ENCODE measurements around the gene TRIM3. TPM values are rescaled to one million over a fixed set of nuclear protein-coding genes. Genes with fewer than 3 reads are reported as not detected.

The TRIM3 gene
- total and polyA plus RNA-seq, 5 donors from 2014 or later = 0.91 to 16.4 (median 2.0) TPM

DNA sequence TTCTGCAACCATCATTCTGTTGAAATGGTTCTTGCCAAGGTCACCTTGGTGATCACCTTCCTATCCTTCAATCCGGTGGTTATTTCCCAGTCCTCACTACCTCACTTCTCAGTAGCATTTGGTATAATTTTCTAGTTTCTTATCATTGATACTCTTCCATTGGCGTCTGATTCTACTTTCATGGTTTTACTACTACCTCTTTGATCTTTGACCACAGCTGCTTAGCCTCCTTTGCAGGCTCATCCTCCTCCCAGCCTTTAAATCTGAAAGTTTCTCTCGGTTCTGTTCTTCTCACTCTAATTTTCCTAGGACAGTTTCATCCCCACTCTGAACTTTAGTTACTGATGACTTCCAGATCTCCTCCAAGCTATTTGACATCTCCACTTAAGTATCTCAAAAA lies 12.5 kb upstream of the TRIM3 start:
- DNase-seq = no peak
- no peak for ATAC-seq (ENCODE audit: low read depth in 2 of 2)
- peaks cover 0 to 2% (median 0%) of the 10 kb centered on the region in 7 donors for H3K9me3 Mint-ChIP-seq
- no peak overlapping the region for H3K4me3 Mint-ChIP-seq
- peak overlapping the region; percentile 17 for H3K27ac ChIP-seq (ENCODE audit: insufficient read depth, low read length, poor library complexity, severe bottlenecking)
- H3K36me3 Mint-ChIP-seq = peaks cover 21% of the 10 kb centered on the region
- peaks cover 20% of the 10 kb centered on the region for H3K4me1 ChIP-seq (ENCODE audit: control insufficient read depth, insufficient read depth, low read length, poor library complexity, severe bottlenecking)
- no peaks in the 10 kb centered on the region for H3K9me3 ChIP-seq (ENCODE audit: control insufficient read depth in 2 of 2, low read length in 2 of 2)
- no peaks in the 10 kb centered on the region for H3K27me3 Mint-ChIP-seq
- no peak overlapping the region for H3K27ac Mint-ChIP-seq
- no peaks in the 10 kb centered on the region for H3K27me3 ChIP-seq (ENCODE audit: control insufficient read depth, insufficient read depth, low read length)
- no peak overlapping the region for H3K4me3 ChIP-seq (ENCODE audit: low read depth, low read length)
- peaks cover 14 to 22% (median 21%) of the 10 kb centered on the region in 4 donors for H3K4me1 Mint-ChIP-seq
- H3K36me3 ChIP-seq (ENCODE audit: control insufficient read depth, insufficient read depth, low read length) = peaks cover 55% of the 10 kb centered on the region

GRCh38 chr11:6485661-6486060 lies 11.9 kb upstream of the TRIM3 start:
- Mint-ChIP-seq H3K4me3 (no peak overlapping the region), H3K4me1 (peaks cover 20 to 26% (median 22%) of the 10 kb centered on the region in 4 donors), H3K27ac (no peak overlapping the region), H3K27me3 (no peaks in the 10 kb centered on the region), H3K9me3 (peaks cover 0 to 2% (median 0%) of the 10 kb centered on the region in 7 donors), H3K36me3 (peaks cover 21% of the 10 kb centered on the region)
- DNase-seq = no peak
- Histone ChIP-seq H3K27ac (ENCODE audit: insufficient read depth, low read length, poor library complexity, severe bottlenecking) (no peak overlapping the region), H3K4me3 (ENCODE audit: low read depth, low read length) (no peak overlapping the region), H3K9me3 (ENCODE audit: control insufficient read depth in 2 of 2, low read length in 2 of 2) (no peaks in the 10 kb centered on the region), H3K4me1 (ENCODE audit: control insufficient read depth, insufficient read depth, low read length, poor library complexity, severe bottlenecking) (peaks cover 24% of the 10 kb centered on the region), H3K36me3 (ENCODE audit: control insufficient read depth, insufficient read depth, low read length) (peaks cover 54% of the 10 kb centered on the region), H3K27me3 (ENCODE audit: control insufficient read depth, insufficient read depth, low read length) (no peaks in the 10 kb centered on the region)
- no peak for ATAC-seq (ENCODE audit: low read depth in 2 of 2)

DNA sequence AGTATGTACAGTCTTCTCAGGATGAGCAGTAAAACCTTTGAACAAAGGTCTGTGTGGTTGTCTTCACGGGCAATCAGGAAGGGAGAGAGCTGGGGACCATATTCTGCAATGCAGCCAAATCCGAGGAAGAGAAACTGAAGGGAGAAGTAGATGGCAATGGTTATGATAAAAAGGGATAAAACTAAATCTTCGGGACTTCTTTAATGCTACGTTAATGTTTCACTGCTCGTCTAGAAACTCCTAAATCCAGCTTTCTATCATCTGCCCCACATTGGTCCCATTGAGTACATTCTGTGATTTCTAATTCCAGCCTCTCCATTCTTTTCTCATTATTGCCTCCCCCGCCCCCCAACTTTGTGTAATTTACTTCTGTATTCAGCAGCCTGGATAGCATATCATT lies 9.3 kb upstream of the TRIM3 start:
- Mint-ChIP-seq H3K27ac (peak overlapping the region; percentile 48 to 97 (median 70)), H3K4me3 (peak overlapping the region; percentile 89 to 99 (median 96))

DNA sequence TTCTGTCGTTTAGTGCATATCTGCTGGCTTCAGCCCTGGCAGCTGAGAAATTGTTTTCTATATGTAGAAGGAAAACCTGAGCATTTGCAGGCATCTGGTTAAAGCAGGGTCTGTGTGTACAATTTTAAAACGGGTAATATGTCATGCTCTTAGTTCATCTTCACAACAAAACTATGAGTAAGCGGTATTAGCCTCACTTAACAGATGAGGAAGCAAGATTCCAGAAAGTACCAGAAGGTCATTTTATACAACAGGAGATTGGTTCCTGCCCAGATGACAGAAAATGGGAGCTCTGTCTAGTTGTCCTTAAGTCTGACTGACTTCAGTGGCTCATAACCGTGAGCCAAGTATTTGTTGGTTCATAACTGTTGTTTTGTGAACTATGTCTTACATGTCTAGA lies 8.7 kb upstream of the TRIM3 start:
- peaks cover 48% of the 10 kb centered on the region for H3K36me3 ChIP-seq (ENCODE audit: control insufficient read depth, insufficient read depth, low read length)

More for the DNA sequence above, 9.3 kb upstream of the TRIM3 start:
- Histone ChIP-seq H3K9me3 (ENCODE audit: control insufficient read depth in 2 of 2, low read length in 2 of 2) (no peaks in the 10 kb centered on the region), H3K4me3 (ENCODE audit: low read depth, low read length) (peak overlapping the region; percentile 87), H3K27me3 (ENCODE audit: control insufficient read depth, insufficient read depth, low read length) (no peaks in the 10 kb centered on the region), H3K4me1 (ENCODE audit: control insufficient read depth, insufficient read depth, low read length, poor library complexity, severe bottlenecking) (peaks cover 33% of the 10 kb centered on the region), H3K36me3 (ENCODE audit: control insufficient read depth, insufficient read depth, low read length) (peaks cover 50% of the 10 kb centered on the region), H3K27ac (ENCODE audit: insufficient read depth, low read length, poor library complexity, severe bottlenecking) (peak overlapping the region; percentile 94)
- Mint-ChIP-seq H3K36me3 (peaks cover 14% of the 10 kb centered on the region), H3K9me3 (peaks cover 0 to 2% (median 0%) of the 10 kb centered on the region in 7 donors), H3K27me3 (no peaks in the 10 kb centered on the region), H3K4me1 (peaks cover 20 to 47% (median 31%) of the 10 kb centered on the region in 4 donors)
- no peak for DNase-seq
- no peak for ATAC-seq (ENCODE audit: low read depth in 2 of 2)

GRCh38 chr11:6481924-6482275 lies 8.2 kb upstream of the TRIM3 start:
- Mint-ChIP-seq H3K4me3 (peak overlapping the region; percentile 89 to 99 (median 96)), H3K27ac (peak overlapping the region; percentile 11 to 98 (median 97)), H3K27me3 (no peaks in the 10 kb centered on the region), H3K36me3 (peaks cover 18% of the 10 kb centered on the region), H3K4me1 (peaks cover 20 to 50% (median 31%) of the 10 kb centered on the region in 4 donors), H3K9me3 (peaks cover 0 to 2% (median 0%) of the 10 kb centered on the region in 7 donors)
- Histone ChIP-seq H3K4me3 (ENCODE audit: low read depth, low read length) (peak overlapping the region; percentile 87), H3K9me3 (ENCODE audit: control insufficient read depth in 2 of 2, low read length in 2 of 2) (no peaks in the 10 kb centered on the region), H3K36me3 (ENCODE audit: control insufficient read depth, insufficient read depth, low read length) (peaks cover 47% of the 10 kb centered on the region), H3K4me1 (ENCODE audit: control insufficient read depth, insufficient read depth, low read length, poor library complexity, severe bottlenecking) (peaks cover 33% of the 10 kb centered on the region), H3K27ac (ENCODE audit: insufficient read depth, low read length, poor library complexity, severe bottlenecking) (peak overlapping the region; percentile 94), H3K27me3 (ENCODE audit: control insufficient read depth, insufficient read depth, low read length) (no peaks in the 10 kb centered on the region)
- ATAC-seq (ENCODE audit: low read depth in 2 of 2) (no peak), DNase-seq (no peak)

More for the DNA sequence above, 8.7 kb upstream of the TRIM3 start:
- Histone ChIP-seq H3K9me3 (ENCODE audit: control insufficient read depth in 2 of 2, low read length in 2 of 2) (no peaks in the 10 kb centered on the region), H3K4me1 (ENCODE audit: control insufficient read depth, insufficient read depth, low read length, poor library complexity, severe bottlenecking) (peaks cover 33% of the 10 kb centered on the region), H3K4me3 (ENCODE audit: low read depth, low read length) (peak overlapping the region; percentile 87), H3K27ac (ENCODE audit: insufficient read depth, low read length, poor library complexity, severe bottlenecking) (peak overlapping the region; percentile 94), H3K27me3 (ENCODE audit: control insufficient read depth, insufficient read depth, low read length) (no peaks in the 10 kb centered on the region)
- no peak for ATAC-seq (ENCODE audit: low read depth in 2 of 2)
- Mint-ChIP-seq H3K27me3 (no peaks in the 10 kb centered on the region), H3K27ac (peak overlapping the region; percentile 48 to 97 (median 70)), H3K9me3 (peaks cover 0 to 2% (median 0%) of the 10 kb centered on the region in 7 donors), H3K36me3 (peaks cover 18% of the 10 kb centered on the region), H3K4me3 (peak overlapping the region; percentile 89 to 99 (median 96)), H3K4me1 (peaks cover 20 to 50% (median 31%) of the 10 kb centered on the region in 4 donors)
- DNase-seq = no peak

DNA sequence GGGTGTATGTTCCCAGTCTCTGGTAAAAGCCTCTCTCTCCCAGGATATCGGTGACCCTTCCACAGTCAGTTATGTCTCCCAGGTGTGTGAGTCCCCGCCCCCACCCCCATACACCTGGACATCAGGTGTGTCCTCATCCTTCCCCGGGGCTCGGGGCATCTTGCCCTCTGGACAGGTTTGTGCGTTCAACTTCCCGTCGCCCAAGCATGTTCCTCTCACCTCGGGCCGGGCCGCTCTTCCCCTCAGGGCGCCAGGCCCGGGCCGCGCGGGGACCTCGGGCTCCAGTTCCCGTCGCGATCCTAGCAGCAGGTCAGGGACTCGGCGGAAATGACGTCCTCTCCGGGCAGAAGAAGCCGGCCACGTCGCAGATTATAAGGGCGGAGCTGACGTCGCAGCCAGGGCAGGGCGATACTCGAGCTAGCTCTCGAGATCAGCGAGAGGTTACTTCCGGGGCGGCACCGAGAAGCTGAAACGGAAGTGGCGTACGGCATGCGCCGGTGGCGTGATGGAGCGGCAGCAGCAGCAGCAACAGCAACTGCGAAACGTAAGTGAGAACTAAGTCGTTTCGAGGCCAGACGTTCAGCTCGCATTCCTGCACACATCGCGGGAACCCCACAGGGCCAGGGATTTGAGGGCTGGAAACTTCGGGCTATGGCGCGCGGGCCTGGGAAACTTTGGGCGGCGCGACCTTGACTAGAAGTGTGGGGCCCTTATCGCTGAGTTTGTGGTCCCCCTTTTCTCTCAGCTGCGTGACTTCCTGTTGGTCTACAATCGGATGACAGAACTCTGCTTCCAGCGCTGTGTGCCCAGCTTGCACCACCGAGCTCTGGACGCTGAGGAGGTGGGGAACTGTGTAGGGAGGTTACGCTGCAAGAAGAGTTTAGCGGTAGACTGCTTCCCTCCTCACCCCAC lies 7.5 kb upstream of the TRIM3 start, which contains the start of the genes ARFIP2 and TIMM10B:
Gene ARFIP2 (minus strand): TSS at position 320 of the 912 bp plus-strand sequence. CDS start 910 bp downstream, outside the sequence.
Gene TIMM10B (plus strand): TSS at position 490 of the 912 bp plus-strand sequence. CDS start 16 bp downstream, at position 506.
- Mint-ChIP-seq H3K9me3 (peaks cover 0 to 2% (median 0%) of the 10 kb centered on the region in 7 donors), H3K27me3 (no peaks in the 10 kb centered on the region), H3K36me3 (peaks cover 18% of the 10 kb centered on the region), H3K4me1 (peaks cover 20 to 50% (median 31%) of the 10 kb centered on the region in 4 donors), H3K4me3 (peak within 1 kb of the TSS; percentile 89 to 99 (median 96)), H3K27ac (peak within 1 kb of the TSS; percentile 91 to 98 (median 97))
- H3K9me3 ChIP-seq (ENCODE audit: control insufficient read depth in 2 of 2, low read length in 2 of 2) = no peaks in the 10 kb centered on the region
- H3K36me3 ChIP-seq (ENCODE audit: control insufficient read depth, insufficient read depth, low read length) = peaks cover 40% of the 10 kb centered on the region
- peak within 1 kb of the TSS; percentile 87 for H3K4me3 ChIP-seq (ENCODE audit: low read depth, low read length)
- DNase-seq (peak; percentile 96 to 99 (median 97)), ATAC-seq (ENCODE audit: low read depth in 2 of 2) (peak; percentile 97 to 98)
- H3K4me1 ChIP-seq (ENCODE audit: control insufficient read depth, insufficient read depth, low read length, poor library complexity, severe bottlenecking) = peaks cover 33% of the 10 kb centered on the region
- no peaks in the 10 kb centered on the region for H3K27me3 ChIP-seq (ENCODE audit: control insufficient read depth, insufficient read depth, low read length)
- H3K27ac ChIP-seq (ENCODE audit: insufficient read depth, low read length, poor library complexity, severe bottlenecking) = peak within 1 kb of the TSS; percentile 94

GRCh38 chr11:6480299-6480914 lies 6.7 kb upstream of the TRIM3 start:
- H3K27ac ChIP-seq (ENCODE audit: insufficient read depth, low read length, poor library complexity, severe bottlenecking) = peak overlapping the region; percentile 94
- no peaks in the 10 kb centered on the region for H3K27me3 ChIP-seq (ENCODE audit: control insufficient read depth, insufficient read depth, low read length)
- Mint-ChIP-seq H3K36me3 (peaks cover 18% of the 10 kb centered on the region), H3K27me3 (no peaks in the 10 kb centered on the region), H3K27ac (peak overlapping the region; percentile 91 to 98 (median 97)), H3K9me3 (peaks cover 0 to 2% (median 0%) of the 10 kb centered on the region in 7 donors), H3K4me3 (peak overlapping the region; percentile 89 to 99 (median 96)), H3K4me1 (peaks cover 20 to 51% (median 31%) of the 10 kb centered on the region in 4 donors)
- H3K36me3 ChIP-seq (ENCODE audit: control insufficient read depth, insufficient read depth, low read length) = peaks cover 36% of the 10 kb centered on the region
- ATAC-seq (ENCODE audit: low read depth in 2 of 2) (no peak), DNase-seq (no peak)
- H3K4me3 ChIP-seq (ENCODE audit: low read depth, low read length) = peak overlapping the region; percentile 75
- peaks cover 33% of the 10 kb centered on the region for H3K4me1 ChIP-seq (ENCODE audit: control insufficient read depth, insufficient read depth, low read length, poor library complexity, severe bottlenecking)
- no peaks in the 10 kb centered on the region for H3K9me3 ChIP-seq (ENCODE audit: control insufficient read depth in 2 of 2, low read length in 2 of 2)

All from CD4-positive, CD25-positive, alpha-beta regulatory T cell (primary cell).